ENCODE measurements around the gene TMEM81.

DNA sequence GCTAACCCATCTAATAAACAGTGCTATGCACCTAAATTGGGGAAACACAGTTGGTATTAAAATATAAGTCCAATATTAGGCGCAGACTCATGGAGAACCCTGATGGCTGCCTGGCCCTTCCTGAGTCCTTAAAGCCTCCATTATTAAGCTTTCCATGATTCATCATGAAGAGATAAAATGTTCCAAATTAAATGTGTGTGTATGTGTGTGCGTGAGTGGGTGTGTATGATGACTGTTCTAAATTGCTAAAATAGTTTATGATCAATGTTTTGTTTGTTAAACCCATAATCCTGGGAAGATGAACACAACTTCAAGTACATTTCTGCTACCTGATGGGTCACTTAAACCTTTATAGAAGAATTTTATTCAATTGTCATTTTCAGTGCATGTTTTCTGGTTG is 43.8 kb upstream of the TMEM81 start:
- TF ChIP-seq, protein P1, sequence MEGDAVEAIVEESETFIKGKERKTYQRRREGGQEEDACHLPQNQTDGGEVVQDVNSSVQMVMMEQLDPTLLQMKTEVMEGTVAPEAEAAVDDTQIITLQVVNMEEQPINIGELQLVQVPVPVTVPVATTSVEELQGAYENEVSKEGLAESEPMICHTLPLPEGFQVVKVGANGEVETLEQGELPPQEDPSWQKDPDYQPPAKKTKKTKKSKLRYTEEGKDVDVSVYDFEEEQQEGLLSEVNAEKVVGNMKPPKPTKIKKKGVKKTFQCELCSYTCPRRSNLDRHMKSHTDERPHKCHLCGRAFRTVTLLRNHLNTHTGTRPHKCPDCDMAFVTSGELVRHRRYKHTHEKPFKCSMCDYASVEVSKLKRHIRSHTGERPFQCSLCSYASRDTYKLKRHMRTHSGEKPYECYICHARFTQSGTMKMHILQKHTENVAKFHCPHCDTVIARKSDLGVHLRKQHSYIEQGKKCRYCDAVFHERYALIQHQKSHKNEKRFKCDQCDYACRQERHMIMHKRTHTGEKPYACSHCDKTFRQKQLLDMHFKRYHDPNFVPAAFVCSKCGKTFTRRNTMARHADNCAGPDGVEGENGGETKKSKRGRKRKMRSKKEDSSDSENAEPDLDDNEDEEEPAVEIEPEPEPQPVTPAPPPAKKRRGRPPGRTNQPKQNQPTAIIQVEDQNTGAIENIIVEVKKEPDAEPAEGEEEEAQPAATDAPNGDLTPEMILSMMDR (IDR thresholded peaks at IDR 0.05; ENCODE audit: insufficient read depth, low read length) = no peak
- TF ChIP-seq POLR2AphosphoS5 (IDR thresholded peaks at IDR 0.05; ENCODE audit: low read depth) = no peak

Data from HL-60 (cell line).